AG09309 (cell line): ENCODE measurements around the gene MAN1B1.
"Not testable (repeated sequence)": the region's sequence is repeated elsewhere in the genome, so short reads cannot be mapped to it uniquely, and the experiment has no call there.

Source experiments
- DNase-seq: peaks from one replicate; pipeline ENCODE4 v3.0.0-alpha.2; 2010; ENCODE audit warnings: low read depth
- H3K4me3 ChIP-seq: 2 replicates; pipeline ENCODE4 v1.5.1; 2011; ENCODE audit warnings: mild to moderate bottlenecking, low read depth, low read length, moderate library complexity; ENCODE audit not compliant: control insufficient read depth
- CTCF ChIP-seq: IDR thresholded peaks from 2 replicates; pipeline ENCODE4 v1.5.1; 2011; ENCODE audit warnings: mild to moderate bottlenecking, low read depth, low read length, inconsistent platforms; ENCODE audit not compliant: insufficient read depth, control insufficient read depth; ENCODE audit errors: missing control alignments

MAN1B1 gene

GRCh38 chr9:137058521-137059234, 28.1 kb upstream of the MAN1B1 start:
- TF ChIP-seq CTCF, result no peak
- DNase-seq, result no peak
- no peak overlapping the region for H3K4me3 ChIP-seq

GRCh38 chr9:137062384-137062783, 24.4 kb upstream of the MAN1B1 start:
- no peak overlapping the region for H3K4me3 ChIP-seq
- no peak for DNase-seq
- no peak for TF ChIP-seq CTCF

GRCh38 chr9:137062798-137063197, 24.0 kb upstream of the MAN1B1 start:
- not testable (repeated sequence) for DNase-seq, H3K4me3 ChIP-seq

GRCh38 chr9:137063311-137064026, 23.3 kb upstream of the MAN1B1 start:
- no peak overlapping the region for H3K4me3 ChIP-seq
- no peak for DNase-seq
- TF ChIP-seq CTCF, result no peak

- no peak overlapping the region for H3K4me3 ChIP-seq
- TF ChIP-seq CTCF, result peak; percentile 97
- no peak for DNase-seq
These were observed 22.5 kb upstream of the MAN1B1 start for GRCh38 chr9:137064027-137064879.

GRCh38 chr9:137064880-137065164, 22.0 kb upstream of the MAN1B1 start:
- no peak for TF ChIP-seq CTCF
- DNase-seq, result no peak
- H3K4me3 ChIP-seq, result no peak overlapping the region
